Chondrocyte (in vitro differentiated cells): ENCODE results near the gene ALDH1B1. TPM values are rescaled to one million over a fixed set of nuclear protein-coding genes. Genes with fewer than 3 reads are reported as not detected.

ENCODE experiments used
- DNase-seq: peaks from one replicate; pipeline ENCODE4 v3.0.0; 2021; ENCODE audit warnings: mixed read lengths, low spot score
- H3K27ac Mint-ChIP-seq: one replicate; pipeline ENCODE4 v1.8.0; 2021; ENCODE audit warnings: mild to moderate bottlenecking, moderate library complexity, mixed read lengths; ENCODE audit not compliant: unreplicated experiment
- H3K27me3 Mint-ChIP-seq: 2 replicates; pipeline ENCODE4 v1.8.0; 2021; ENCODE audit warnings: low read depth, mixed read lengths
- H3K36me3 Mint-ChIP-seq: 2 replicates; pipeline ENCODE4 v1.8.0; 2021; ENCODE audit warnings: low read depth, mixed read lengths
- H3K4me1 Mint-ChIP-seq: 2 replicates; pipeline ENCODE4 v1.8.0; 2021; ENCODE audit warnings: low read depth, mild to moderate bottlenecking, mixed read lengths
- H3K4me3 Mint-ChIP-seq: one replicate; pipeline ENCODE4 v1.8.0; 2021; ENCODE audit warnings: mild to moderate bottlenecking, moderate library complexity, mixed read lengths; ENCODE audit not compliant: unreplicated experiment
- H3K9me3 Mint-ChIP-seq: 2 replicates; pipeline ENCODE4 v1.8.0; 2021; ENCODE audit warnings: low read depth, mixed read lengths
- CTCF ChIP-seq: fragments of 200-600 bp; sonication (generic); IDR thresholded peaks from 2 replicates; pipeline ENCODE4 v1.5.0; 2021; ENCODE audit warnings: antibody characterized with exemption, mild to moderate bottlenecking, moderate library complexity
- total RNA-seq: library from RNA; stranded (reverse); gene quantifications from 3 replicates; pipeline ENCODE4 v1.2.1, GENCODE V29; 2021

The ALDH1B1 gene
- total RNA-seq, 1 donor from 2014 or later, result 74.2 TPM

- no peaks in the 10 kb centered on the region for H3K27me3 Mint-ChIP-seq
- H3K27ac Mint-ChIP-seq, result no peak overlapping the region
- H3K4me3 Mint-ChIP-seq, result no peak overlapping the region
- no peak for DNase-seq
- peaks cover 30% of the 10 kb centered on the region for H3K4me1 Mint-ChIP-seq
- H3K9me3 Mint-ChIP-seq, result no peaks in the 10 kb centered on the region
- H3K36me3 Mint-ChIP-seq, result no peaks in the 10 kb centered on the region
- no peak for TF ChIP-seq CTCF
These were observed 46.9 kb downstream of the ALDH1B1 start for GRCh38 chr9:38439291-38439915.

- no peak for DNase-seq
- Mint-ChIP-seq H3K4me3 (no peak overlapping the region), H3K4me1 (peaks cover 30% of the 10 kb centered on the region)
These were observed 47.4 kb downstream of the ALDH1B1 start for GRCh38 chr9:38439916-38440301.

GRCh38 chr9:38440516-38440915 lies 48.0 kb downstream of the ALDH1B1 start:
- H3K27me3 Mint-ChIP-seq, result no peaks in the 10 kb centered on the region
- H3K9me3 Mint-ChIP-seq, result no peaks in the 10 kb centered on the region
- peaks cover 28% of the 10 kb centered on the region for H3K4me1 Mint-ChIP-seq
- no peak for DNase-seq
- no peak overlapping the region for H3K4me3 Mint-ChIP-seq
- no peak overlapping the region for H3K27ac Mint-ChIP-seq
- H3K36me3 Mint-ChIP-seq, result no peaks in the 10 kb centered on the region
- TF ChIP-seq CTCF, result no peak

More at GRCh38 chr9:38439916-38440301, 47.4 kb downstream of the ALDH1B1 start:
- no peak for TF ChIP-seq CTCF
- H3K9me3 Mint-ChIP-seq, result no peaks in the 10 kb centered on the region
- H3K27ac Mint-ChIP-seq, result no peak overlapping the region
- H3K27me3 Mint-ChIP-seq, result no peaks in the 10 kb centered on the region
- no peaks in the 10 kb centered on the region for H3K36me3 Mint-ChIP-seq

GRCh38 chr9:38441347-38442085 lies 49.0 kb downstream of the ALDH1B1 start:
- Mint-ChIP-seq H3K27ac (no peak overlapping the region), H3K4me3 (no peak overlapping the region), H3K4me1 (peaks cover 26% of the 10 kb centered on the region), H3K27me3 (no peaks in the 10 kb centered on the region), H3K9me3 (peaks cover 3% of the 10 kb centered on the region), H3K36me3 (no peaks in the 10 kb centered on the region)
- no peak for DNase-seq
- no peak for TF ChIP-seq CTCF

- no peak for DNase-seq
- H3K36me3 Mint-ChIP-seq, result no peaks in the 10 kb centered on the region
These were observed 50.1 kb downstream of the ALDH1B1 start for GRCh38 chr9:38442473-38443096.

More at GRCh38 chr9:38442473-38443096, 50.1 kb downstream of the ALDH1B1 start:
- no peak overlapping the region for H3K4me3 Mint-ChIP-seq
- TF ChIP-seq CTCF, result no peak
- H3K27me3 Mint-ChIP-seq, result no peaks in the 10 kb centered on the region
- H3K9me3 Mint-ChIP-seq, result peaks cover 3% of the 10 kb centered on the region
- no peak overlapping the region for H3K27ac Mint-ChIP-seq
- peaks cover 17% of the 10 kb centered on the region for H3K4me1 Mint-ChIP-seq
